MM.1S (cell line): ENCODE measurements around the gene AMDHD1.

ENCODE experiments used
- DNase-seq: peaks from one replicate; pipeline ENCODE4 v3.0.0-alpha.2; 2015
- H2AFZ ChIP-seq: fragments of 300-600 bp; sonication (generic); 2 replicates; pipeline ENCODE4 v1.6.0; 2016; ENCODE audit warnings: antibody characterized with exemption, low read length
- H3F3A ChIP-seq: fragments of 300-600 bp; sonication (generic); 2 replicates; pipeline ENCODE4 v1.6.1; 2016; ENCODE audit warnings: mild to moderate bottlenecking, antibody characterized with exemption, low read length, moderate library complexity, mixed read lengths; ENCODE audit not compliant: insufficient read depth
- H3K27ac ChIP-seq: fragments of 300-600 bp; sonication (generic); 2 replicates; pipeline ENCODE4 v1.5.1; 2016; ENCODE audit warnings: mild to moderate bottlenecking, low read length
- H3K27me3 ChIP-seq: fragments of 300-600 bp; sonication (generic); replicated peaks from 2 replicates; pipeline ENCODE4 v1.6.0; 2016; ENCODE audit warnings: low read length; ENCODE audit not compliant: insufficient read depth
- H3K36me3 ChIP-seq: fragments of 300-600 bp; sonication (generic); replicated peaks from 2 replicates; pipeline ENCODE4 v1.6.1; 2016; ENCODE audit warnings: mild to moderate bottlenecking, low read length, mixed read lengths; ENCODE audit not compliant: insufficient read depth
- H3K4me1 ChIP-seq: fragments of 300-600 bp; sonication (generic); 2 replicates; pipeline ENCODE4 v1.6.1; 2016; ENCODE audit warnings: low read length, mixed read lengths
- H3K4me2 ChIP-seq: fragments of 300-600 bp; sonication (generic); 2 replicates; pipeline ENCODE4 v1.6.0; 2016; ENCODE audit warnings: low read depth, low read length
- H3K4me3 ChIP-seq: fragments of 300-600 bp; sonication (generic); 2 replicates; pipeline ENCODE4 v1.5.1; 2016; ENCODE audit warnings: low read length, mixed read lengths
- H3K79me2 ChIP-seq: fragments of 300-600 bp; sonication (generic); 2 replicates; pipeline ENCODE4 v1.6.1; 2016; ENCODE audit warnings: mixed run types, low read length, mixed read lengths
- H3K9ac ChIP-seq: fragments of 300-600 bp; sonication (generic); 2 replicates; pipeline ENCODE4 v1.6.1; 2016; ENCODE audit warnings: low read length, mixed read lengths
- H3K9me2 ChIP-seq: fragments of 300-600 bp; sonication (generic); replicated peaks from 2 replicates; pipeline ENCODE4 v1.6.1; 2016; ENCODE audit warnings: mild to moderate bottlenecking, low read length, mixed read lengths; ENCODE audit not compliant: insufficient read depth
- H3K9me3 ChIP-seq: fragments of 300-600 bp; sonication (generic); replicated peaks from 2 replicates; pipeline ENCODE4 v1.6.1; 2016; ENCODE audit warnings: mild to moderate bottlenecking, low read length, mixed read lengths; ENCODE audit not compliant: insufficient read depth
- H4K20me1 ChIP-seq: fragments of 300-600 bp; sonication (generic); 2 replicates; pipeline ENCODE4 v1.6.1; 2016; ENCODE audit warnings: mild to moderate bottlenecking, low read length, moderate library complexity, mixed read lengths; ENCODE audit not compliant: insufficient read depth
- CTCF ChIP-seq: fragments of 300-600 bp; sonication (generic); IDR thresholded peaks from 2 replicates; pipeline ENCODE4 v1.5.1; 2016; ENCODE audit warnings: antibody characterized with exemption, low read length, mixed read lengths
- EZH2 ChIP-seq: fragments of 300-600 bp; sonication (generic); optimal IDR thresholded peaks from 2 replicates; pipeline ENCODE3; 2017; ENCODE audit warnings: low read depth, mild to moderate bottlenecking, antibody characterized with exemption, low read length, mixed read lengths
- EZH2phosphoT487 ChIP-seq: fragments of 300-600 bp; sonication (generic); IDR thresholded peaks from 2 replicates; pipeline ENCODE4 v1.6.1; 2018; ENCODE audit warnings: antibody characterized with exemption, low read length

AMDHD1 gene

GRCh38 chr12:95978774-95979173 lies 35.6 kb downstream of the AMDHD1 start:
- H3K79me2 ChIP-seq: no peaks in the 10 kb centered on the region
- no peak for DNase-seq
- no peak for TF ChIP-seq EZH2
- peaks cover 4% of the 10 kb centered on the region; the same call in 1 of the 2 replicates for H3K4me1 ChIP-seq
- no peak overlapping the region for H3K9ac ChIP-seq
- no peak overlapping the region for H2AFZ ChIP-seq
- H3F3A ChIP-seq: no peaks in the 10 kb centered on the region
- no peak overlapping the region for H3K4me3 ChIP-seq
- H3K9me2 ChIP-seq: no peaks in the 10 kb centered on the region
- no peak overlapping the region for H3K27ac ChIP-seq
- H3K27me3 ChIP-seq: no peaks in the 10 kb centered on the region
- no peak overlapping the region for H3K4me2 ChIP-seq
- H3K36me3 ChIP-seq: no peaks in the 10 kb centered on the region
- H4K20me1 ChIP-seq: no peaks in the 10 kb centered on the region
- no peaks in the 10 kb centered on the region for H3K9me3 ChIP-seq

- Histone ChIP-seq H3K4me3 (no peak overlapping the region), H3K4me2 (no peak overlapping the region), H3K79me2 (no peaks in the 10 kb centered on the region), H3K27me3 (no peaks in the 10 kb centered on the region), H4K20me1 (no peaks in the 10 kb centered on the region), H3K9ac (no peak overlapping the region), H3K27ac (no peak overlapping the region), H3K4me1 (no peaks in the 10 kb centered on the region), H3K36me3 (no peaks in the 10 kb centered on the region), H2AFZ (no peak overlapping the region), H3K9me2 (no peaks in the 10 kb centered on the region), H3F3A (no peaks in the 10 kb centered on the region), H3K9me3 (no peaks in the 10 kb centered on the region)
- no peak for TF ChIP-seq EZH2phosphoT487
- TF ChIP-seq EZH2: no peak
- no peak for TF ChIP-seq CTCF
- DNase-seq: no peak
These were observed 37.3 kb downstream of the AMDHD1 start for GRCh38 chr12:95980437-95980836.

GRCh38 chr12:95982602-95983001 lies 39.5 kb downstream of the AMDHD1 start:
- Histone ChIP-seq H3K79me2 (no peaks in the 10 kb centered on the region), H3K27me3 (no peaks in the 10 kb centered on the region), H3F3A (no peaks in the 10 kb centered on the region), H4K20me1 (no peaks in the 10 kb centered on the region), H3K4me1 (no peaks in the 10 kb centered on the region), H3K4me3 (no peak overlapping the region), H3K9me3 (no peaks in the 10 kb centered on the region), H3K4me2 (no peak overlapping the region), H3K27ac (no peak overlapping the region), H3K9ac (no peak overlapping the region), H3K9me2 (no peaks in the 10 kb centered on the region), H2AFZ (no peak overlapping the region), H3K36me3 (no peaks in the 10 kb centered on the region)
- DNase-seq: no peak
- TF ChIP-seq EZH2: no peak
- TF ChIP-seq EZH2phosphoT487: no peak
- TF ChIP-seq CTCF: no peak

- H3K9ac ChIP-seq: no peak overlapping the region
- TF ChIP-seq EZH2phosphoT487: no peak
- no peak for TF ChIP-seq EZH2
- no peak for TF ChIP-seq CTCF
- H3K36me3 ChIP-seq: no peaks in the 10 kb centered on the region
- no peak overlapping the region for H2AFZ ChIP-seq
- no peaks in the 10 kb centered on the region for H3K4me1 ChIP-seq
- no peaks in the 10 kb centered on the region for H3F3A ChIP-seq
- no peak for DNase-seq
- no peak overlapping the region for H3K4me2 ChIP-seq
- no peaks in the 10 kb centered on the region for H3K27me3 ChIP-seq
- no peak overlapping the region for H3K27ac ChIP-seq
- no peak overlapping the region for H3K4me3 ChIP-seq
- no peaks in the 10 kb centered on the region for H3K9me2 ChIP-seq
- H3K79me2 ChIP-seq: no peaks in the 10 kb centered on the region
- no peaks in the 10 kb centered on the region for H3K9me3 ChIP-seq
- H4K20me1 ChIP-seq: no peaks in the 10 kb centered on the region
These were observed 41.6 kb downstream of the AMDHD1 start for GRCh38 chr12:95984682-95985081.
